SJSA1 (cell line): Measurements from ENCODE around the gene ABCB8. TPM values are rescaled to one million over a fixed set of nuclear protein-coding genes. Genes with fewer than 3 reads are reported as not detected.

Source experiments
- DNase-seq, 2 experiments: peaks; one replicate each; pipeline ENCODE4 v3.0.0-alpha.2; 2015 to 2020; ENCODE audit warnings: low spot score in 2 of 2, low read depth in 1 of 2
- H3K27ac ChIP-seq: fragments of 250-450 bp; sonication (Bioruptor Pico); 2 replicates; pipeline ENCODE4 v1.5.1; 2020; ENCODE audit warnings: mild to moderate bottlenecking, moderate library complexity
- H3K27me3 ChIP-seq: fragments of 250-450 bp; sonication (Bioruptor Pico); replicated peaks from 2 replicates; pipeline ENCODE4 v1.5.1; 2020; ENCODE audit warnings: mild to moderate bottlenecking, moderate library complexity
- H3K36me3 ChIP-seq: fragments of 250-450 bp; sonication (Bioruptor Pico); 2 replicates; pipeline ENCODE4 v1.5.1; 2020; ENCODE audit warnings: mild to moderate bottlenecking
- H3K4me1 ChIP-seq: fragments of 250-450 bp; sonication (Bioruptor Pico); replicated peaks from 2 replicates; pipeline ENCODE4 v1.6.1; 2021; ENCODE audit warnings: mild to moderate bottlenecking
- H3K4me3 ChIP-seq: fragments of 250-450 bp; sonication (Bioruptor Pico); 2 replicates; pipeline ENCODE4 v1.5.1; 2020; ENCODE audit warnings: mild to moderate bottlenecking
- H3K9me3 ChIP-seq: fragments of 250-450 bp; sonication (Bioruptor Pico); replicated peaks from 2 replicates; pipeline ENCODE4 v1.5.1; 2020; ENCODE audit warnings: mild to moderate bottlenecking
- total RNA-seq: library from RNA; depleted of rRNA; stranded (reverse); fragments of >200 nt; shearing (Covaris generic); gene quantifications from 2 replicates; pipeline ENCODE4 v1.2.3, GENCODE V29; 2014

ABCB8 gene
- total RNA-seq, 1 experiment from 2014 or later, result 24.6 TPM

GRCh38 chr7:151085691-151086620 is 57.7 kb downstream of the ABCB8 start, which contains the start of gene AGAP3:
Gene AGAP3 (plus strand): TSS chr7:151086475. CDS start chr7:151086742, 267 bp downstream.
- H3K27me3 ChIP-seq, result no peaks in the 10 kb centered on the region
- DNase-seq, result peak; percentile 74 to 89

GRCh38 chr7:151086802-151087244 is 58.6 kb downstream of the ABCB8 start:
- Histone ChIP-seq H3K4me1 (peaks cover 56% of the 10 kb centered on the region), H3K4me3 (peak overlapping the region; percentile 58), H3K27ac (no peak overlapping the region; the same call in 1 of the 2 replicates), H3K9me3 (no peaks in the 10 kb centered on the region; the same call in 1 of the 2 replicates), H3K36me3 (peaks cover 8% of the 10 kb centered on the region), H3K27me3 (no peaks in the 10 kb centered on the region)
- peak in 1 of 2 experiments; percentile 58 for DNase-seq

More at GRCh38 chr7:151085691-151086620, 57.7 kb downstream of the ABCB8 start, which contains the start of gene AGAP3:
- Histone ChIP-seq H3K27ac (peak within 1 kb of the TSS; percentile 10; the same call in 1 of the 2 replicates), H3K36me3 (peaks cover 16% of the 10 kb centered on the region), H3K9me3 (no peaks in the 10 kb centered on the region; the same call in 1 of the 2 replicates), H3K4me1 (peaks cover 64% of the 10 kb centered on the region), H3K4me3 (peak within 1 kb of the TSS; percentile 58)

- peak overlapping the region; percentile 58 for H3K4me3 ChIP-seq
- DNase-seq, result peak in 1 of 2 experiments; percentile 72
These were observed 59.2 kb downstream of the ABCB8 start for GRCh38 chr7:151087245-151088018.

GRCh38 chr7:151088019-151088855 is 60.0 kb downstream of the ABCB8 start:
- Histone ChIP-seq H3K27ac (peak overlapping the region; percentile 52), H3K36me3 (peaks cover 4% of the 10 kb centered on the region; the same call in 1 of the 2 replicates), H3K27me3 (no peaks in the 10 kb centered on the region), H3K9me3 (no peaks in the 10 kb centered on the region; the same call in 1 of the 2 replicates), H3K4me1 (peaks cover 46% of the 10 kb centered on the region), H3K4me3 (peak overlapping the region; percentile 58)
- peak in 1 of 2 experiments; percentile 42 for DNase-seq

More at GRCh38 chr7:151087245-151088018, 59.2 kb downstream of the ABCB8 start:
- peaks cover 50% of the 10 kb centered on the region for H3K4me1 ChIP-seq
- peaks cover 4% of the 10 kb centered on the region; the same call in 1 of the 2 replicates for H3K36me3 ChIP-seq
- H3K27ac ChIP-seq, result peak overlapping the region; percentile 46
- no peaks in the 10 kb centered on the region for H3K27me3 ChIP-seq
- H3K9me3 ChIP-seq, result no peaks in the 10 kb centered on the region; the same call in 1 of the 2 replicates

- H3K4me3 ChIP-seq, result peak overlapping the region; percentile 58
- peaks cover 4% of the 10 kb centered on the region; the same call in 1 of the 2 replicates for H3K36me3 ChIP-seq
- DNase-seq, result peak; percentile 89 to 90
- no peaks in the 10 kb centered on the region; the same call in 1 of the 2 replicates for H3K9me3 ChIP-seq
- H3K27ac ChIP-seq, result peak overlapping the region; percentile 52
- peaks cover 40% of the 10 kb centered on the region for H3K4me1 ChIP-seq
- no peaks in the 10 kb centered on the region for H3K27me3 ChIP-seq
These were observed 60.8 kb downstream of the ABCB8 start for GRCh38 chr7:151088856-151089699.

GRCh38 chr7:151089893-151090730 is 61.9 kb downstream of the ABCB8 start:
- peaks cover 45% of the 10 kb centered on the region for H3K4me1 ChIP-seq
- no peaks in the 10 kb centered on the region; the same call in 1 of the 2 replicates for H3K9me3 ChIP-seq
- H3K36me3 ChIP-seq, result peaks cover 4% of the 10 kb centered on the region; the same call in 1 of the 2 replicates
- no peak for DNase-seq
- peak overlapping the region; percentile 52 for H3K27ac ChIP-seq
- H3K27me3 ChIP-seq, result no peaks in the 10 kb centered on the region
- H3K4me3 ChIP-seq, result no peak overlapping the region

GRCh38 chr7:151091003-151091402 is 62.8 kb downstream of the ABCB8 start:
- Histone ChIP-seq H3K9me3 (no peaks in the 10 kb centered on the region; the same call in 1 of the 2 replicates), H3K4me1 (peaks cover 37% of the 10 kb centered on the region)

GRCh38 chr7:151091431-151091830 is 63.2 kb downstream of the ABCB8 start:
- no peak for DNase-seq
- Histone ChIP-seq H3K27me3 (no peaks in the 10 kb centered on the region), H3K9me3 (no peaks in the 10 kb centered on the region; the same call in 1 of the 2 replicates), H3K27ac (no peak overlapping the region), H3K4me3 (no peak overlapping the region), H3K4me1 (peaks cover 36% of the 10 kb centered on the region), H3K36me3 (peaks cover 4% of the 10 kb centered on the region; the same call in 1 of the 2 replicates)

More at GRCh38 chr7:151091003-151091402, 62.8 kb downstream of the ABCB8 start:
- Histone ChIP-seq H3K27ac (no peak overlapping the region), H3K4me3 (no peak overlapping the region), H3K27me3 (no peaks in the 10 kb centered on the region), H3K36me3 (peaks cover 4% of the 10 kb centered on the region; the same call in 1 of the 2 replicates)
- DNase-seq, result no peak

- Histone ChIP-seq H3K27me3 (no peaks in the 10 kb centered on the region), H3K36me3 (peaks cover 4% of the 10 kb centered on the region; the same call in 1 of the 2 replicates), H3K4me3 (no peak overlapping the region), H3K4me1 (peaks cover 34% of the 10 kb centered on the region), H3K27ac (no peak overlapping the region), H3K9me3 (no peaks in the 10 kb centered on the region; the same call in 1 of the 2 replicates)
- no peak for DNase-seq
These were observed 63.7 kb downstream of the ABCB8 start for GRCh38 chr7:151091988-151092387.

GRCh38 chr7:151093748-151094147 is 65.5 kb downstream of the ABCB8 start:
- DNase-seq, result no peak
- Histone ChIP-seq H3K27me3 (no peaks in the 10 kb centered on the region), H3K27ac (no peak overlapping the region), H3K4me3 (no peak overlapping the region), H3K4me1 (peaks cover 17% of the 10 kb centered on the region), H3K36me3 (no peaks in the 10 kb centered on the region), H3K9me3 (no peaks in the 10 kb centered on the region)

GRCh38 chr7:151094675-151095074 is 66.4 kb downstream of the ABCB8 start:
- Histone ChIP-seq H3K27me3 (no peaks in the 10 kb centered on the region), H3K27ac (no peak overlapping the region), H3K36me3 (no peaks in the 10 kb centered on the region), H3K4me1 (peaks cover 8% of the 10 kb centered on the region), H3K4me3 (no peak overlapping the region), H3K9me3 (no peaks in the 10 kb centered on the region)
- no peak for DNase-seq
